ENCODE data around the gene ERG28.

DNA sequence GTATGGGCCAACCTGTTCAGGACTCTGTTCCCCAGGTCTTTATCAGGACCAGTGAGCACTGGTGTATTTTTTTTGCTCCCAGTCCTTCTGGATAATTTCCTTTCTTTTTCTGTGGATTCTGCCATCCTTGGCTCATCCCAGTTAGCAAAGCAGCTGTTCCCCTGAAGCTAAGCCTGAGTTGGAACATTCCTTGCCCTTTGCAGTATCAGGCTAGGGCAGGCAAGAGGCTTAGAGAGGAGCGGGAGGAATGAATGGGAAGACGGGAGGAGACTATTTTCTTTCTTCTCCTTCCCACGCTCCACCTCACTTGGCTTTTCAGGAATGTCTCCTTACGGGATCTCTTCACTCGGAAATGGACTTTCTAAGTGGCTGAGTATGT, 29.2 kb downstream of the ERG28 start:
- no peak for TF ChIP-seq POLR2A (IDR thresholded peaks at IDR 0.05)
- TF ChIP-seq, protein P1, sequence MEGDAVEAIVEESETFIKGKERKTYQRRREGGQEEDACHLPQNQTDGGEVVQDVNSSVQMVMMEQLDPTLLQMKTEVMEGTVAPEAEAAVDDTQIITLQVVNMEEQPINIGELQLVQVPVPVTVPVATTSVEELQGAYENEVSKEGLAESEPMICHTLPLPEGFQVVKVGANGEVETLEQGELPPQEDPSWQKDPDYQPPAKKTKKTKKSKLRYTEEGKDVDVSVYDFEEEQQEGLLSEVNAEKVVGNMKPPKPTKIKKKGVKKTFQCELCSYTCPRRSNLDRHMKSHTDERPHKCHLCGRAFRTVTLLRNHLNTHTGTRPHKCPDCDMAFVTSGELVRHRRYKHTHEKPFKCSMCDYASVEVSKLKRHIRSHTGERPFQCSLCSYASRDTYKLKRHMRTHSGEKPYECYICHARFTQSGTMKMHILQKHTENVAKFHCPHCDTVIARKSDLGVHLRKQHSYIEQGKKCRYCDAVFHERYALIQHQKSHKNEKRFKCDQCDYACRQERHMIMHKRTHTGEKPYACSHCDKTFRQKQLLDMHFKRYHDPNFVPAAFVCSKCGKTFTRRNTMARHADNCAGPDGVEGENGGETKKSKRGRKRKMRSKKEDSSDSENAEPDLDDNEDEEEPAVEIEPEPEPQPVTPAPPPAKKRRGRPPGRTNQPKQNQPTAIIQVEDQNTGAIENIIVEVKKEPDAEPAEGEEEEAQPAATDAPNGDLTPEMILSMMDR (IDR thresholded peaks at IDR 0.05) = no peak

All from heart left ventricle (tissue), 13 donors.